C1 segment of cervical spinal cord (tissue), 14 donors: Measurements from ENCODE around the gene TMEM259.

Experiments
- DNase-seq, 14 donors: peaks; one replicate each; lab custom pipeline; 2025; lab: John Stamatoyannopoulos, UW

The TMEM259 gene

GRCh38 chr19:989381-990081 is 31.4 kb downstream of the TMEM259 start:
- DNase-seq, result no peak

GRCh38 chr19:988510-988909 is 32.4 kb downstream of the TMEM259 start:
- no peak for DNase-seq

GRCh38 chr19:988081-988480 is 32.8 kb downstream of the TMEM259 start:
- DNase-seq, result no peak

GRCh38 chr19:986083-986482 is 34.8 kb downstream of the TMEM259 start:
- DNase-seq, result no peak

GRCh38 chr19:984165-984967 is 36.6 kb downstream of the TMEM259 start, which contains the start of gene WDR18:
Gene WDR18, plus strand, starts transcription at chr19:984345. Its CDS starts 9 bp downstream, at chr19:984354.
- peak; percentile 41 to 93 (median 86) for DNase-seq

GRCh38 chr19:982567-983170 is 38.3 kb downstream of the TMEM259 start:
- peak in 13 of 14 donors; percentile 7 to 87 (median 53) for DNase-seq

GRCh38 chr19:980133-980998 is 40.6 kb downstream of the TMEM259 start:
- no peak for DNase-seq

- no peak for DNase-seq
Measured at GRCh38 chr19:979318-979741, 41.6 kb downstream of the TMEM259 start.

- DNase-seq, result no peak
Measured at GRCh38 chr19:977058-977464, 43.9 kb downstream of the TMEM259 start.

- no peak for DNase-seq
Measured at GRCh38 chr19:976476-976875, 44.4 kb downstream of the TMEM259 start.

- no peak for DNase-seq
Measured at GRCh38 chr19:974564-975257, 46.2 kb downstream of the TMEM259 start.

GRCh38 chr19:973726-974563 is 47.0 kb downstream of the TMEM259 start:
- no peak for DNase-seq

- no peak for DNase-seq
Measured at GRCh38 chr19:972281-972680, 48.6 kb downstream of the TMEM259 start.

GRCh38 chr19:971795-972194 is 49.1 kb downstream of the TMEM259 start:
- DNase-seq, result no peak

- DNase-seq, result no peak
Measured at GRCh38 chr19:970695-971094, 50.2 kb downstream of the TMEM259 start.

GRCh38 chr19:966485-967088 is 54.3 kb downstream of the TMEM259 start:
- DNase-seq, result no peak

- DNase-seq, result no peak
Measured at GRCh38 chr19:964761-965694, 55.9 kb downstream of the TMEM259 start.

- no peak for DNase-seq
Measured at GRCh38 chr19:964116-964520, 56.8 kb downstream of the TMEM259 start.
